ENCODE measurements around the gene ZNF184.
"Not testable (repeated sequence)": the region's sequence is repeated elsewhere in the genome, so short reads cannot be mapped to it uniquely, and the experiment has no call there.

The ZNF184 gene

GRCh38 chr6:27424851-27425250 is 48.1 kb downstream of the ZNF184 start:
- DNase-seq (ENCODE audit: low read depth in 2 of 2) = not testable (repeated sequence)

GRCh38 chr6:27422651-27423332 is 50.1 kb downstream of the ZNF184 start:
- no peak for DNase-seq (ENCODE audit: low read depth in 2 of 2)

- no peak for DNase-seq (ENCODE audit: low read depth in 2 of 2)
These were observed 53.5 kb downstream of the ZNF184 start for GRCh38 chr6:27419363-27419762.

- DNase-seq (ENCODE audit: low read depth in 2 of 2) = no peak
These were observed 57.0 kb downstream of the ZNF184 start for GRCh38 chr6:27415898-27416297.

- DNase-seq (ENCODE audit: low read depth in 2 of 2) = no peak
These were observed 57.9 kb downstream of the ZNF184 start for GRCh38 chr6:27414996-27415395.

GRCh38 chr6:27414300-27414699 is 58.6 kb downstream of the ZNF184 start:
- no peak for DNase-seq (ENCODE audit: low read depth in 2 of 2)

- no peak for DNase-seq (ENCODE audit: low read depth in 2 of 2)
These were observed 65.6 kb downstream of the ZNF184 start for GRCh38 chr6:27407153-27407814.

- no peak for DNase-seq (ENCODE audit: low read depth in 2 of 2)
These were observed 66.8 kb downstream of the ZNF184 start for GRCh38 chr6:27406085-27406484.

GRCh38 chr6:27400877-27401642 is 71.8 kb downstream of the ZNF184 start:
- DNase-seq (ENCODE audit: low read depth in 2 of 2) = no peak

Measured in stimulated activated CD4-positive, alpha-beta T cell treated with anti-CD3 and anti-CD28 coated beads, Interleukin-15, amount 100 ng/mL, for 48 hours (primary cell).